Mononuclear cell (primary cell): ENCODE measurements around the gene HCFC2. TPM values are rescaled to one million over a fixed set of nuclear protein-coding genes. Genes with fewer than 3 reads are reported as not detected.
"Not testable (repeated sequence)": the region's sequence is repeated elsewhere in the genome, so short reads cannot be mapped to it uniquely, and the experiment has no call there.

Source experiments
- H3K27me3 ChIP-seq: 2 replicates; pipeline ENCODE4 v1.6.0; 2011; ENCODE audit warnings: low read length, control low read depth; ENCODE audit not compliant: insufficient read depth
- H3K4me1 ChIP-seq: 2 replicates; pipeline ENCODE4 v1.5.1; 2011; ENCODE audit warnings: mild to moderate bottlenecking, low read length, control low read depth; ENCODE audit not compliant: insufficient read depth
- H3K4me3 ChIP-seq: 2 replicates; pipeline ENCODE4 v1.5.1; 2011; ENCODE audit warnings: mild to moderate bottlenecking, low read length, moderate library complexity
- H3K9me3 ChIP-seq: 2 replicates; pipeline ENCODE4 v1.5.1; 2011; ENCODE audit warnings: low read depth, mild to moderate bottlenecking, control low read depth, low read length
- total RNA-seq: library from RNA; depleted of rRNA; stranded (reverse); fragments of >200 nt; gene quantifications from one replicate; pipeline ENCODE4 v1.2.3, GENCODE V29; 2012

HCFC2 gene
- total RNA-seq, 1 donor: 23.4 TPM

DNA sequence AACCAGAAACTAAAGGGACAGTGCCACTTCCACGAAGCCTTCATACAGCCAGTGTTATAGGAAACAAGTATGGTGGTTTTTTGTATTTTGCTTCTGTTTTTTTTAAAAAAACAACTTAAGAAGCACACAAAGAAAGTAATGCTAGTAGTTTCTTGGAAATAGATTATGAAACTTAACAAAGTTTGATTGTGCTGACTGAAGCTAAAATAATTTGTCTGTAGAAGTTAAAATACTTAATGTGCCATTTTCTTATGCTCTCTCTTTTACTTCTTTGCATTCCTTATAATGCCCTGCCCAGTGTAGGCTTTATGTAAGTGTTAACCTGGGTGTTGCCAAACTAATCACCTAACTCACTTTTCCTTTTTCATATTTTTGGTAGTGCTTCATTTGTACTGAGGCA is 16.4 kb downstream of the HCFC2 start:
- Histone ChIP-seq H3K4me1 (no peaks in the 10 kb centered on the region), H3K9me3 (no peaks in the 10 kb centered on the region), H3K27me3 (no peaks in the 10 kb centered on the region), H3K4me3 (no peak overlapping the region)

DNA sequence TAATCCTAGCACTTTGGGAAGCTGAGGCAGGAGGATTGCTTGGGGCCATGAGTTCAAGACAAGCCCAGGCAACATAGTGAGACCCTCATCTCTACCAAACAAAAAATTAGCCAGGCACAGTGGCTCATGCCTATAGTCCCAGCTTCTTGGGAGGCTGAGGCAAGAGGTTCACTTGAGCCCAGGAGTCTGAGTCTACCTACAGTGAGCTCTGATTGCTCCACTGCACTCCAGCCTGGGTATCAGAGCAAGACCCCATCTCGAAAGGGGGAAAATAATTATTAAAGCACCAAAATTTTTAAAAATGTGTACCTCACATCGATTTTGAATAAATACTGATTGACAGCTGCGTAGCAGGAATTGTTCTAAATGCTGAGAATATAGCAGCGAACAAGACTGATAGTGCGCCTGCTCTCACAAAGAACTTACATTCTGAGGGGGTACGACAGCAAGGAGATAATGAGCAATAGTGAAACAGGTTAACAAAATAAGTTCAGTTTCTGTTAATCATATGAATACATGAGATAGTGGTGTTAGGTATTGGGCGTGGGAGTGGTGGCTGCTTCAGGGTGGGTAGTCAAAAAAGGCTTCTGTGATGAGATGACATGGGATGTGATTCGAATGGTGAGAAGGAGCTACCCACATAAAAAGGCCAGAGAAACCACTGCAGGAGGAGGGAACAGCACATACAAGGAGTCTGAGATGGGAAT is 19.6 kb downstream of the HCFC2 start:
- no peak overlapping the region for H3K4me3 ChIP-seq
- no peaks in the 10 kb centered on the region for H3K9me3 ChIP-seq
- H3K27me3 ChIP-seq: no peaks in the 10 kb centered on the region
- no peaks in the 10 kb centered on the region for H3K4me1 ChIP-seq

DNA sequence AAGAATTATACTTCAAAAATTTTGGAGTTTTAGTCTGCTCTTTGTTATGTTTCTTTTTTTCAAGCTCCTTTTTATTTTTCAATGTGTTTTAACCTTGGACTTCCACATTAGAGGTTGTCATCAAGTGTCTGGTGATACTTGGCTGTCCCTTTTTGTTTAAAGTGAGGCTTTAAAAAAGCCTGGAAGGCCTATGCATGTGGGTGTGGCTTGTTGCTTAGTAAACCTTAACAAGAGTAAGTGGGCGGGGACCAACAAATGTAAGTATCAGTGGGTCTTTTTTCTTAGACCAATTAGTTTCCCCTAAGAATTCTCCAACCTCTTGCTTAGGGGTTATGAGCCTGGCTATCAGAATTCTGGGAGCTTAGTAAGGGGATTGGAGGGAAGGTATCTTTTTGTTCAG is 26.4 kb downstream of the HCFC2 start:
- no peaks in the 10 kb centered on the region for H3K9me3 ChIP-seq
- H3K4me3 ChIP-seq: no peak overlapping the region
- H3K27me3 ChIP-seq: no peaks in the 10 kb centered on the region
- no peaks in the 10 kb centered on the region for H3K4me1 ChIP-seq

DNA sequence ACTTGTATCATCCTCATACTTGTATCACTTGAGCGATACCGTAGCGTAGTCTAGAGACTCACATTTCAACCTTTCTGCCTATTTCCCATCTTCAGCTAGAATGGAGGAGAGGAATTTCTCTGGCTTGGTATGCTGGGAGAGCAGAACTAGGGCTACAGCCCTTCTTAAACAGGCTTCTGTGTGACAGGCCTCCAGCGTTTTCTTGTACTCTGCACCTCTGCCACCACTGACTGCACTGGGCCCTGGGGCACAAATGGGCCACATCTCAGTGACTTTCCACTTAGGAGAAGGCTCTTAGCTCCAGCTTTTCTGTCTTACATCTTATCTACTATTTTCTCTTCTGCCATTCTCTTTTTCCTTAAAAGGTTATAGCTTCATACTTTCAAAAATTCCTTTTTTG is 26.8 kb downstream of the HCFC2 start:
- no peak overlapping the region for H3K4me3 ChIP-seq
- no peaks in the 10 kb centered on the region for H3K4me1 ChIP-seq
- H3K9me3 ChIP-seq: no peaks in the 10 kb centered on the region
- H3K27me3 ChIP-seq: no peaks in the 10 kb centered on the region

DNA sequence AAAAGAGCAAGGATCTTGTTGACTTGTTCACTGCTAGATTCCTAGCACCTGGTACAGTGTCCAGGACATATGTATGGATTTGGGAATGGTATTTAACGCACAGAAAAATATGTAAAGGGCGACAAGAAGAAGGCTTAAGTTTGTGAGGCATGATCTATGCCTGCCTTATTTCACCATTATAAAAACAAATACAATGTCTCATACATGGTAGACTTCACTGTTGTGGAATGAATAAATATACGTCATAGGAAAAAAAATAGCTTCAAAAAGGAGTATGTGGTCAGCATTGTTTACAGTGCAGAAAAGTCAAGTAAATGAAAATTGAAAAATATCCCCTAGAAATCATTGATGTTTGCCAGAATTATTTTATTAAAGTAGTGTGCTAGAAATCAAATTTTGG is 30.0 kb downstream of the HCFC2 start:
- Histone ChIP-seq H3K4me3 (no peak overlapping the region), H3K9me3 (no peaks in the 10 kb centered on the region)

DNA sequence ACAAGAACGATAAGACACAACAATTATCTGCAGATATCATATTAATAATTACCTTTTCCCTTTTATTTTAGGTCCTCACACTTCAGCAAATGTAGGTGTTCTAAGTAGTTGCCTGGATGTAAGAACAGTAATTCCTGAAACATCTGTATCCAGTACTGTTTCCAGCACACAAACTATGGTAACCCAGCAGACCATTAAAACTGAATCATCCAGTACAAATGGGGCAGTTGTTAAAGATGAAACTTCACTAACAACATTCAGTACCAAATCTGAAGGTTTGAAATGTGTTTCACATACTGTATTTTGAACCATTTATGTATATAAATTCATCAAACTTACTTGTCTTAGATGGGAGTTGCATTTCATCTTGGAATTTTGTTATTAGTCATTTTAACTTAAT is 31.0 kb downstream of the HCFC2 start:
- H3K4me1 ChIP-seq: no peaks in the 10 kb centered on the region
- H3K9me3 ChIP-seq: no peaks in the 10 kb centered on the region
- no peaks in the 10 kb centered on the region for H3K27me3 ChIP-seq
- no peak overlapping the region for H3K4me3 ChIP-seq

More for the DNA sequence above, 30.0 kb downstream of the HCFC2 start:
- H3K27me3 ChIP-seq: no peaks in the 10 kb centered on the region
- H3K4me1 ChIP-seq: no peaks in the 10 kb centered on the region

DNA sequence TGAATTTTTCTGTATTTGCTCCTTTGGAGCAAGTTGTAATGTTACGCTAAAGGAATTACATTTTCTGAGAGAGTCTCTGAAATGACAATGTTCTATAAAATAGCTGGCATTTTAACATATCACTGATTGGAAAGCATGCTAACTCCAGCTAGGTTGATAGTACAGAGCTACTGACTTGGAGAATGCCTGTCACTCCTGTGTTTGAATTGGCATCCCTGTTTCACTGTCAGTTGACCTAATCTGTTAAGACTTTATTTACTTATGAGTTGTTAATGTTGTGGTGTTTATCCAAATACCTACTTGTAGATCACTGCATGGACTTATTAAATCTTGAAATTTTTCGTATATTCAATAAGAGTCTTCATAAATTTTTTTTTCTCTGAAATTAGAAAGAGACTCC is 33.6 kb downstream of the HCFC2 start:
- H3K27me3 ChIP-seq: no peaks in the 10 kb centered on the region
- H3K4me3 ChIP-seq: no peak overlapping the region
- H3K4me1 ChIP-seq: no peaks in the 10 kb centered on the region
- no peaks in the 10 kb centered on the region for H3K9me3 ChIP-seq

DNA sequence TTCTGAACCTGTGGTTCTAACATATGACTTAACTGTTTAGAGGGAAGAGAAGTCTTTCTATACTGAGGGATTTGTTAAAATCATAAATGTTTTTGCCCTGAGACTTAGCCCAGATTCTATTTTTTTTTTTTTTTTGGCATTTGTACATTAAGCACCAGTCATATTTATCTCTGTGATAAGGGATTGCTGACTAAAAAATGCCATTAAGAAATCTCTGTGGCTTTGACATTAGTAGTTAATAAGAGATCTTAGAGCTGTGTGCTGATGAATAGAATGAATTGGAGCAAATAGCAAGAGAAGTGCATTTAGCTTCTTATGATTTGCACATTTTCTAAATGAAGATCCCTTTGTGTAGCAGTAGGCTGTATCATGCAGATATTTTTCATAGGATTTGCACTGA is 41.1 kb downstream of the HCFC2 start:
- Histone ChIP-seq H3K27me3 (no peaks in the 10 kb centered on the region), H3K9me3 (no peaks in the 10 kb centered on the region), H3K4me3 (no peak overlapping the region), H3K4me1 (peaks cover 6% of the 10 kb centered on the region)

DNA sequence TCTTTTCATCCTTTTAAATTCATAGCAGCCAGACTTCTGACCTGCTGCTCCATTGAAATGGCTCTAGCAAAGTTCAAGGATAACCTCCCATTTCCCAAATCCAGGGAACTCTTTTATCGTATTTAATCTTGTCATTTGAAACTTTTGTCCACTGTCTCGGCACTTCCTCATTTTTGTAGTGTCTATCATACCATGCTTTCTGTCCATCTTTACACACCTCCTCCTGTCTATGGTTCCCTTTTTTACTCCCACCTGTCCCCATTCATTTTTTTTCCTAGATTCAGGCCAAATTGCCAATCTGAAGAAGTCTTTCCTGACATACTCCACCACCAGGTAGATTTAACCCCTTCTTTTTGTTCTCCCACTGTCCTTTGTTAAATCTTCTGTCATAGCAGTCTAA is 42.6 kb downstream of the HCFC2 start:
- Histone ChIP-seq H3K27me3 (no peaks in the 10 kb centered on the region), H3K4me3 (no peak overlapping the region), H3K9me3 (no peaks in the 10 kb centered on the region), H3K4me1 (peaks cover 6% of the 10 kb centered on the region)

DNA sequence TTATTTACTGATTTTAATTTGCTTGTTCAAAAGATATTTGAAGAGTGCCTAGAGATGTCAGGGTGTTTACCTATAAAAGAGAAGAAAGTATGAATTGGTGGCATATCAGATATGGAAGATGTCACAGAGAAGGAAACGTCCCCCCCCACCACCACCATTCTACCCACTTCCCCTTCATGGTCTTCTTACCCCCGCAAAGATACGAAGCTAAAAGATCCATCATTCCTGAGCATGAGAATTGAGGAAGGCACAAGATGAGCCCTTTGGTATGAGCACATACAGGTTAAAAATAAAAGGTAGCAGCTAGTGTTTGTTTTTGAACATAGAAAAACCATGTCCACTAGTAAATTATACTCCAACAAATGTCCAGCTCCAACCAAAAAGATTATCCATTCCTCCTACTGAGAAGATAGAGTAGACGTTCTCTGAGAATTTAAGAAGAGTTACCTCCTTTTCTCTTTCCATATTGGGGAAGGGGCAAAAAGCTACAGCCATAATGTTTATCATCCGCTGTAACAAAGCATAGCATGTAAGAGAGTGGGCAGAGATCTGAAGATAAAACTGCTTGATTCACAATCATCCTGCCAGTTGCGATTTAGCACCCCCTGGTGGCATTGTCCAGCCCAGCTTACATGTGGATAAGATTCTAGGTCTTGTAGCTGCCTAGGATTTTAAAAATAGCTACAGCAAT is 44.6 kb downstream of the HCFC2 start:
- H3K4me1 ChIP-seq: peaks cover 6% of the 10 kb centered on the region
- no peaks in the 10 kb centered on the region for H3K27me3 ChIP-seq
- no peaks in the 10 kb centered on the region for H3K9me3 ChIP-seq
- no peak overlapping the region for H3K4me3 ChIP-seq

DNA sequence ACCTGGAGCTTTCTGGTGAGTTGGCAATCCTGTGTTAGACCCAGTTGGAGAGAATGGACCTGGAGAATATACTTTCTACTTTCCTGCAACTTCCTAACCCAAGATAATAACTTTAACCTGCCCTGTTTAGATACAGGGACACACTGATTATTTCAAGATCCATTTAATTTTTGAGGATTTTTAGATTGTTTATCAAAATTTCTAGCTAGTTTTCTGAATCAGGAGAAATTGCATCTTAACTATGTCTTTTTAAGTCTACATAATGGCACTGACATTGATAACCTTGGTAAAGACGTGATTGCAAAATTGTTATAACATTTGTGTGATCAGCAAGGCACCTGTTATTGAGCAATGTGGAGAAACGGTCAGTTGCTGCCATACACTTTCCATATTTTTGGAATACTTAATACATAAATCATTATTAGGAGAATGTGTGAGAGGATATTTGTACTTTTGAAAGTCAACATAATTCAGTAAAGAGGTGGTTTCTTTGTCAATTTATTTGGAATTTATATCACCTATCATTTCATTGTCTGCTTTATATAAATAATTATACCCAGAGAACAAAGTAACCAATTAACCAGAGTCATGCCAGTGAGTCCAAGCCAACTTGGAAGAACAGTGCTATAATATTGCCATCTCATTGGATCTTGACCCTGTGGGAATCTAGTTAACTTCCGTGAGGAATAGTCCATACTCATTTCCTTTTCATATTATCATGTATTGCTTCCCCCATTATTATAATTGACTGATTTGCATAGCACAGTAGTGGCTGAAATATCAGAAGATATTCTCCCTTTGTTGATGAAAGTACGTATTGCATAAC is 45.3 kb downstream of the HCFC2 start:
- H3K4me1 ChIP-seq: peaks cover 6% of the 10 kb centered on the region
- H3K4me3 ChIP-seq: no peak overlapping the region
- H3K27me3 ChIP-seq: no peaks in the 10 kb centered on the region
- H3K9me3 ChIP-seq: no peaks in the 10 kb centered on the region

DNA sequence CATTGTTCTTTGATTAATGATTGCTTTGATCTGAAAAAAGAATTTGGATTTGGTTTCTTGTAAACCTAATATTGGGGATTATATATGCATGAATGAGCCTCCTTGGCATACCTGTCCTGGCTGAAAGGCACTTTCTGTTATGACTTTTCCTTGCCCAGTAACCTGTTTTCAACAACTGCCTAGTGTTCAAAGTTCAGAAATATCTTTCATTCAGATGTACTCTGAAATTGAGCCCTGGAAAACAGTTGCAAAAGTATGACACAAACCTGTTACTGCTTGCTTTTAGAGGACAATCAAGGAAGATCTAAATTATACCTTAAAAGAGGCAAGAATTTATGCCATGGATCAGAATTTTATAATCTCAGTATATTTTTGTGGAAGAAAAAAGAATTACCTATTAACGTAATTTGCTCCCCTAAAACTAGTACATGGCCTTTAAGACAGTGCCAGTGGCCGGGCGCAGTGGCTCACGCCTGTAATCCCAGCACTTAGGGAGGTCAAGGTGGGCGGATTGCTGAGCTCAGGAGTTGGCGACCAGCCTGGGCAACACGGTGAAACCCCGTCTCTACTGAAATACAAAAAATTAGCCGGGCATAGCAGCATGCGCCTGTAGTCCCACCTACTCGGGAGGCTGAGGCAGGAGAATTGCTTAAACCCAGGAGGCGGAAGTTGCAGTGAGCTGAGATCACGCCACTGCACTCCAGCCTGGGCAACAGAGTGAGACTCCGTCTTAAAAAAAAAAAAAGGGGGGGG is 50.7 kb downstream of the HCFC2 start:
- not testable (repeated sequence) for H3K4me1 ChIP-seq, H3K9me3 ChIP-seq, H3K27me3 ChIP-seq, H3K4me3 ChIP-seq

DNA sequence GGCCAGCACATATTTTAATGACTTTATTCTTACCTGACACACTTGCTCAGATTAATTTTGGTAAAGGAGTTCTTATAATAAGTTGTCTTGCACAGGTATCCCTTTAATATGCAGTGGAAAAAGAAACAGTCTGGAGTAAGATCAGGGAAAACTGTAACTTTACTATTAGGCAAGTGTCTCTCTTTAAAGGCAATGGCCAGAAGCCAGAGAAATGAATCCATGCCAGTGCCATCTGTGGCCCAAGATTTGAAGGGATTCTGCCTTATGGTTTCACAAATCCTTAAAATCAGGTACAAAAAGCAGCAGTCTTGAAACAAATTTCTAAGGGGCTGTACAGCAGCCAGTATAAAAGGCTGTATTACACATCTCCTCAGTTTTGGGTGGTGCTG is 51.2 kb downstream of the HCFC2 start:
- Histone ChIP-seq H3K9me3 (no peaks in the 10 kb centered on the region), H3K4me3 (no peak overlapping the region), H3K27me3 (no peaks in the 10 kb centered on the region), H3K4me1 (no peaks in the 10 kb centered on the region)

DNA sequence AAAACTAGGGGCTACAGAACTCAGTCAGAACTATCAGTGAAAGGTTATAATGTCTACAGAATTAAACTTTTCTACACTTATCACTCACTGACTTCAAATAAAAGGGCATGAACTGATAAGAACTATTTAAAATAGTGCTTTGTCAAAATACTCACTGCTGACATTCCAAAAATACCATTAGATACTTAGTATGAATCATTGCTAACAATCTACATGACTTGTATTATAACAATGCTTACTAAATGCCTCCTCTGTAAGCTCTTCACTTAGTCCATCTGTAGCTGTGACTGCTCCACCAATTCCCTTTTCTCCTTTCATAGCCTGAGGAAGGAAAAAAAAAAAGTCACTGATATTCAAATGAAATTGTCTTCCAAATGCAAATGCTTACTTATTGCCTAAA is 56.7 kb downstream of the HCFC2 start:
- Histone ChIP-seq H3K9me3 (no peaks in the 10 kb centered on the region), H3K4me3 (no peak overlapping the region), H3K4me1 (no peaks in the 10 kb centered on the region), H3K27me3 (no peaks in the 10 kb centered on the region)

DNA sequence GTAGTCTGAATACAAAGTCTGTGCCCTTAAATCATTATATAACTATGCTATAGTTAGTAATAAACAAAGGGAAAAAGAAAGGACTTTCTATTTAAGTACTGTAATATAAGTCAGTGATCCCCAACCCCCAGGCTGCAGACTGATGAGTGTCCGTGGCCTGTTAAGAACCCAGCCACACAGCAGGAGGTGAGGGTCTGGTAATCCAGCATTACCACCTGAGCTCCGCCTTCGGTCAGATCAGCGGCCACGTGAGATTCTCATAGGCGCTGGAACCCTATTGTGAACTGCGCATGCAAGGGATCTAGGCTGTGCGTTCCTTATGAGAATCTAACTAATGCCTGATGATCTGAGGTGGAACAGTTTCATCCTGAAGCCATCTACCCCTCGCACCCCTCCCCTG is 58.0 kb downstream of the HCFC2 start:
- no peaks in the 10 kb centered on the region for H3K4me1 ChIP-seq
- no peak overlapping the region for H3K4me3 ChIP-seq
- H3K9me3 ChIP-seq: no peaks in the 10 kb centered on the region
- H3K27me3 ChIP-seq: no peaks in the 10 kb centered on the region
